NCI-H82 treated with DMSO at 0.1 percent for 48 hours (cell line): ENCODE results near the gene TXNDC11.

Experiments
- DNase-seq: peaks from one replicate; lab custom pipeline; 2025; ENCODE audit not compliant: unreplicated experiment; lab: John Stamatoyannopoulos, UW

The TXNDC11 gene

DNA sequence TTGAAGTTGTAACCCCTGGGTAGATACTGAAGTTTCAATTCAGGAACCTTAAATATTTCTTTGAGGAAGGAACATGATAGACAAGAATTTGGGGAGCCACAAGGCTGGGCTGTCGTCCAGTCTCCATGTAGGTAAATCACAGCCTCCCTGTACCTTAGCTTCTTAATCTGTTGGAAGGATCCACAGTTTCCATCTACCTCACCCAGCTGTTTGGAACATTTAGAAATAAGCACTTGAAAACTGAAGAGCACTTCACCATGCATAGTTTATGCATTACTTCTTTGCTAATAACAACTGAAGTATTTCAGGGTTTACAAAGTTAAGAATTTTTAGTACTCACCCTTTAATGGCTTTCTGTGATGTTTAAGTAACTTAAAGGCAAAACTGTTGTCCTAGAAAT, 17.2 kb downstream of the TXNDC11 start:
- DNase-seq: no peak

DNA sequence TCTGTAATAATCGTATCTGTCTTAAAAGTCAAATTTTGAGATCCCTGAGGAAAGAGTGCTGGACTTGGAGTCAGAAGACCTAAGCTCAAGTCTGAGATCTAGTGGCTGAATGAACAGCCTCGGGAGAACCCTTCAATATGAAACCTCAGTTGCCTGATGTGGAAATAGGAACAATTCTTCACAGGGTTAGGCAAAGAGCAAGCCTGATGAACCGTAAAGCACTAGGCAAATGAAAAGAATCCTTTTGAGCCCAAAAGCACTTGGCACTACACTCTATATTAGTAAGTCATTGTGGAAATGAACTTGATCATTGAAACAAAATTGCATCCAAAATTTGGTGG, 20.2 kb downstream of the TXNDC11 start:
- no peak for DNase-seq

DNA sequence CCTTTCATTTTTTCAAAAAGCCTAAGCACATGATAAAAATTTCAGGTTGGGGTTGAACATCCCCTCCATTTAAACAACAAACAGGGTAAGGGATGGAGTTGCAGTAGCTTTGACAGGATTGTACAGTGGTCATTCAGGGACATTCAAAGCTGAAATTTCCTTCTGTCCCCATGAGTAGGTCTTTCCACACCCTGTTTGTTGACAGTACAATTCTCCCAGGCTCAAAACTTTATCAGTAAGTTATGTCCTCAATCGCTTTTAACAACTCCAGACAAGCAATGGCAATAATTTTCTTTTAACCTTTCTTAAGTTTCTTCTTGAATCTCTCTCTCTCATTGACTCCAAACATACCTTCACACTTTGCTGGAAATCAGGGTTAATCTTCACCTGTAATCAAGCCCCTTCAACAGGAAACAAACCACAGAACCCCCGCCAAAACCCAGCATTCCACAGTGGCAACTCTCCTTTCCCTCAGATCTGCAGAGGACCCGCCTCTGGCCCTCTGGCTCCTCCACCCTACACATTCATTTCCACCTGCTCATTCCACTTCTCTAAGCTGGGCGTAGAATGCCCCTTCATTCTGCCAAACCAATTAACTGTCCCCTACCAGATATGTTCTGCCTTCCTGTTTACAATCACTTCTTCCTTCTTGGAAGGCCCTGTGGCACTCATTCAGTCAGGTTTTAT, 20.7 kb downstream of the TXNDC11 start:
- no peak for DNase-seq

DNA sequence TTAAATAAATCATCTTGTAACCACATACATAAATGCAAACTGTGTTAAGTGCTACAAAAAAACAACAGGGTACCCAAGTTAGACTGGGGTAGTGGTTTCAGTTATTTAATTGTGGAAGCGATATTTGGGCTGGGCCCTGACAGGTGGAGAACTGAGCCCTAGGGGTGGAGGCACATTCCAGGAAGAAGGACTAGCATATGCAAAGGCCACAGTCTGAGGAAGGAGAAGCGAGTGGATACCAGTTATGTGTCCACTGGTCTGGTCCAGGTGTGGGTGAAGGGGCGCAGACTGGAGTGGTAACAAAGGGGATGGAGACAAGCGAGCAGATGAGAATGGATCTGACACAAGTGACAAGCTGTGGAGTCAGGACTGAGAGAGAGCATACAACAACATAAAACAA, 22.9 kb downstream of the TXNDC11 start:
- DNase-seq: no peak

DNA sequence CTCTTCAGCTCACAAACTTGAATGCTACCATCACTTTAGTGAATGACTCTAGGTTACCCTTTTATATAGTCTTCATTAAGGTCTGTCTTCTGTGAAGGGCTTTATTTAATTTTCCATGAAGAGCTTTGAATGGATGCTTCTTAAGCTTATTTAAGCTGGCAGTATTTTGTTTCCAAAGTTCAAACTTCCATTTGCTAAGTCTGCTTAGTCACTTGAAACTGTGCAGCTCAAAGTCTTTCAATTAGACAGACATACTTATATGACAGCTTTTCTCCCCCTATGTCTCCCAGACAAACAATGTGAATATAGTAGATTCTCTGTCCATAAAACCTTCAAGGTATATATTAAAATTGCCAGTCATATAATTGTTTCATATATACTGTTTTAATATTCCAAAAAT, 23.5 kb downstream of the TXNDC11 start:
- no peak for DNase-seq

DNA sequence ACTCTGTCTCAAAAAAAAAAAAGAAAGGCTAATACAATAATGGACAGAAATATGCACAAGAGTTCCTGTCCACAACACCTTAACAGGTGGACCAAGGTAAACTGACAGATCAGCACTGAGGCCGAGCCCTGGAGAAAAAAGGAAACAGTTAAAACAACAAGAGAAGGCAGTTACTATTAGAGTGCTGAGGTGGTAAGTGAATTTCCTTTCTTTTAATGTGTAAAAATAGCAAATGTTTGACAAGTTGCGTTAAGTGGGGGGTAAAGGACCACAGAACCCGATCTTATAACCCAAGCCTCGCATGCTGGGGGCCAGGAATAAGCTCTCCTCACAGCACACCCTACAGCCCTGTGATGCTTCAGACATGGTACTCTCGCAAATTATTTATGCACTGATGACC, 24.8 kb downstream of the TXNDC11 start:
- DNase-seq: no peak

DNA sequence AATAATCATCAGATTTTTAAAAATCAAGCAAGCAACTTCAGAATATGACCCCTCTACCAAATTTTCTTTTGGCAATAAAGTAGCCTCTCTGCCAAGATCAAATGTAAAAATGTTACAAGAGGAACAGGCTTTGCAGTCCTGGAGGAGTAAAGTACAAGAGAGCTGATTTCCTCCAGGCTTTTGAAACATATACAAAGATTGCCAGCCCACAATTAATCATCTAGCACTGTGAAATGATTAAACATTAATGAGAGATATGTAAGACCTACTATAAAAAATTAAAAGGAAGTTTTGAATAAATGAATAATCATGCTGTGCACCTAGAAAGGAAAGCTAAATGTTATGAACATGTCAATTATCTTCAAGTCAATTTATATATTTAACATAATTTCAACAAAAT, 26.3 kb downstream of the TXNDC11 start:
- no peak for DNase-seq

DNA sequence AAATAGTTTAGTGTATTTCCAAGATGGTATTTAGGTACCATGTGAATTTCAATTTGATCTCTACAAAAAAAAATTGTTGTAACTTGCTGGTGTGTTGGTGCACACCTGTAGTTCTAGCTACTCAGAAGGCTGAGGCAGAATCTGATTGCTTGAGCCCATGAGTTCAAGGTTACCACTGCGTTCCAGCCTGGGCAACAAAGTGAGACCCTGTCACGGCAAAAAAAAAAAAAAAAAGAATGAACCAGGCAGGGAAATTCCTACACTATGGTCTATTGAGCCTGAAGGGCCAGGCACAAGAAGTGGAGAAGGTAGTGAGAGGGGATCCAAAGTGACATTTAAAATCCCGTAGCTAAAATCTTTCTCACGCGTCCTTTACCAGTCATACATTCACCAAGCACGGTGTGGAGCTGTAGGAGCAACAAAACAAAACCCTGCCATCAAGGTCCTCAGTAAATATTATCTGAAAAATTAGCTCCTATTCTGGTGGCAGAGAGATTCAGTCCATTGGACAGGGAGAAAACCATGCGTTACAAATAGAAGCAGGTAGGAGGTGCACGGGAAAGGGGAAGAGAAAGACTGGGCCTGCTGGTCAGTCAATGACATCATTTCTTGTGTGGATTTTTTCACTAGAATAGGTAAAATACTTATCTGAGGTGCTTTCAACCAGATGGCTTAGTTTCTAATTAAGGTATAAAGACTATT, 27.3 kb downstream of the TXNDC11 start:
- no peak for DNase-seq

DNA sequence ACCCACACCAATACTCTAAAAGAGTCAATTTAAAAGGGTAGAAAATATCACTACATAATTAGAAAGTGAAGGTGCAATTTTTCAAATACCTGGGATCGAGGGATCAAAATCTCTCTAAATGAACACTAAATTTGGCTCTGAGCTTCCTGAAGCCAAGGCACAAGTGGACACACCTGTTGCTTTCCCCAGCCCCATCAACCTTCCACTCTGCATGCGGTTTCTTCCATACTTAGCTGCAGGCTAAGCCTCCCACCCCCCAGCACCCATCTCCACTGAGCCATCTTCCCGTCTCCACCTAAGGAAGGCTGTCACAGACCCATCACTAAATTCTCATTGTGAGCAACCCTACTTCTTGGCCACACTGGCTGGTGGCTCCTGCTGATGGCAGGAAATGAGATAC, 30.5 kb downstream of the TXNDC11 start:
- DNase-seq: no peak

DNA sequence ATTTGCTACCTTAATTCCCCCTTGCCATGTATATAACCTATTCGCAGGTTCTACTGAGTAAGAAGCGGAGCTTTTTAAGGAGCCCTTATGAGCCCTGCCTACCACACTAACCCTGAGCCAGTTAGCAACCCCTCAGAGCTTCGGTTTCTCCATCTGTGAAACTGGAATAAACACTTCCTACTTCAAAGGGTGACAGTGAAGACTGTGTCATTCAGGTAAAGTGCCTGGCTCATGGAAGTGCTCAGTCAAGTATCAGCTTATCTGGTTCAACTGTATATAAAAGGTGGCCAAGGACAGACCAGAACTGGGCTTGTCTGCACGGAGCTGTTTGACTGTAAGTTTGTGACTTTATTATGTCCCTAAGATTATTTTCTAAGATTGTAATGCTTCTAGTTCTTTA, 31.0 kb downstream of the TXNDC11 start:
- no peak for DNase-seq

DNA sequence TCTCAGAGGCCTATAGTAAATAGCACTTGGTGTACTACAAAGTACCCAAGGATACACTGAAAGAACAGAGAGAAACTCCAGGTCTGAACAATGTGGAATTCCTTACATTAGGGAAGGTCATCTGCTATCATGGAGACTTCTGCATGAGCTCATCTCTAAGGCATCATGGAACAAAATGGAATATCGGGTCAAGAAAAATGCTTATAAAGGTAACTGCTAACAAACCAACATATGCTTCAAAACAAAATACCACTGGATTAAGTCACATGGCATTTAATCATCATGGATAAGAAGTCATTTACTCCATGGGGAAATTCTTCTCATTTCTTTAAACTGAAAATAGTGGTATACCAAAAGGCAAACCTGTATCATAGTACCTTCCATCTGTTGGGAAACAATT, 34.2 kb downstream of the TXNDC11 start:
- no peak for DNase-seq

DNA sequence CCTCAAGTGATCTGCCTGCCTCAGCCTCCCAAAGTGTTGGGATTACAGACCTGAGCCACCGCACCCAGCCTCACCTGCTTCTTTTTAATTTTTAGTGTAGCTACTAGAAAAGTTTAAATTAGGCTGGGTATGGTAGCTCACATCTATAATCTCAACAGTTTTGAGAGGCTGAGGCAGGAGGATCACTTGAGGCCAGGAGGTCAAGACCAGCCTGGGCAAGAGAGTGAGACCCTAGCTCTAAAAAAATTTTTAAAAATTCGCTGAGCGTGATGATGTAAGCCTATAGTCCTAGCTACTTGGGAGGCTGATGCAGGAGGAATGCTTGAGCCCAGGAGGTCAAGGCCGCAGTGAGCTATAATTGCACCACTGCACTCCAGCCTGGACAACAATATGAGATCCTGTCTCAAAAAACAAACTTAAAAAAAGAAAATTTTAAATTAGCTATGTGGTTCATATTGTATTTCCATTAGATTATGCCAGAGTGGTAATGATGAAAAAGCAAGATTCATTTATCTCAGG, 34.9 kb downstream of the TXNDC11 start:
- DNase-seq: no peak

DNA sequence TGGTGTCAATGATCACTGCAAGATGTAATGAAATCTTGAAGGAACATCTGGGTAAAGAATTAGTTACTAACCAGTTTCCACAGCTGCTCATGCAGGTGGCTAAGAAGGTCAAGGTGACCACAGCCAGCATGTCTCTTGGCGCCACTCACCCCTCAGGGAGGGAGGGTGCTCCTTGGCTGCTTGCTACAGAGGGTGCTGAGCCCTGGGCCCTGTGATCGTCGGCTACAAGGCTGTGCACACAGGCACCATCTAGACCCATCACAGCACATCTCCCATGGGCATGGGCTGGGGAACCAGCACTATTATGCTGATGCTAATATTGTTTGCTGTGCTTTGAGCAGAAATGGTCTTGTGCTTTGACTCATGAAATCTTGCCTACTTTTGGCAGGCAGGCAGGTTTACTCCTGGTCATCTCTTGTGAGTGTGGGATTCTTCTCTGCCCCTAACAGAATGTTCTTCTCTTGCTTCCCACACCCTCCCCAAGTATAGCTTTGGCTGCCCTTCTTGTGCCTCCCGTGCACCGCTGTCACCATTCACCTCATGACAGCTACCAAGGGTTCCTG, 36.4 kb downstream of the TXNDC11 start:
- no peak for DNase-seq

DNA sequence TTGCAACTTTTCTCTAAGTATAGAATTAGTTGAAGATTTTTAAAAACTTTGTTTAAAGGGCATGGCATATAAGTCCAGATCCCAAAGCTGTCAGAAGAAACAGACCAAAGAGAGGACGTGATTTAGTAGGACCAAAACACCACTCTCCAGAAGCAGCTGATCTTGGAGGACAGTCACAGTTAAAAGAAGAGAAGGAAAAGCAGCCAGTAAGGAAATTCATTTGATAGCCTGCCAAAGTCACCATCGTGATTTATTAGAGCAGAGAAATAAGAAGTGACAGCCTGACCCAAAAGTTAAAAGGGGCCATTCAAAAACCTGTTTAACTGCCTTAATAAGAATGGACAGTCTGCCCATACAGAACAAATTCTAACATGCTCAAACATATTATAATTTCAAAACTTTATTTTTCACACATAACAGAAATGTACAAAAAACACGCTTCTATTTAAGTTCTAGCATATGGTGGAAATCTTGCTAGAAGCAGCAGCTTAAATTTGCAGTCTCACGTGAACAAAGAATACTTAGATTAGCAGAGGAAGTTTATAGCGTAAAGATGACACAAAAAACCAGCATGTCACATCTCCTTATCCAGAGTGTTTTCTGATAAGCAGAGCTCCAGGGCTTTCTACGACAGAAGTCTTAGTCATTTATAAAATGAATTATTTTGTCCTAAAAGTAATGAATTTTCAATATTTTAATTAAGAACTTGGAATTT, 37.2 kb downstream of the TXNDC11 start:
- no peak for DNase-seq

DNA sequence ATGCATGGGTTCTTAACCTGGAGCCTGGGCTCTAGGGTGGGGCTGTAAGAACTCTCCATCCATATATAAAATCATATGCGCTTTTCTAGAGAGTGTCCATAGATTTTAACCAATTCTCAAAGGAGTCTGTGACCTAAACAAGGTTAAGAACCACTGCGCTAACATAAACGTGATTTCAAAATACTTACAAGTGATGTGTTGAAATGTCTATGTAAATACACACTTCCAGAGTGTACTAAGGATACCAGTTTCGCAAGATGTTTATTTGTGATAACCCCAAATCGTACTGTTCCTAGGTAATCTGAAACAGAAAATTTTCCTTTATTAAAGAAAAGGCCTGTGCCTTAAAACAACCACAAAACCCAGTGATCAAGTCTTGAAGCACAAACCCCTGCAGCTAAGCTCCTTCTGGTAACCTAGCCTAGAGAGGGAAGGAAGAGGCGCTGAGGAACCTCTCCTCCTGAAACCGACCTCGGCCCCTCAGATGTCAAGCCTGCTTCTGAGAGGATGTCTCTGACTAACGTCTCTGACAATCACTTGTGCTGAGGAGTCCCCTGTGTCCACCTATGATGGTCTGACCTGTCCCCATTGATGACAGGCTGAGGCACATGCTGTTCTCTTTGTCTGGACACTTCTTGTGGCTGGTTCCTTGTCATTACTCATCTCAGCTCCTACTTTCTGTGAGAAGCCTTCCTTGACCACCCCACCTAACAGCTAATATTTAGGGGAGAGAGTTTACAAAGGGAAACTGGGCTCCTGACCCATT, 42.2 kb downstream of the TXNDC11 start:
- no peak for DNase-seq

DNA sequence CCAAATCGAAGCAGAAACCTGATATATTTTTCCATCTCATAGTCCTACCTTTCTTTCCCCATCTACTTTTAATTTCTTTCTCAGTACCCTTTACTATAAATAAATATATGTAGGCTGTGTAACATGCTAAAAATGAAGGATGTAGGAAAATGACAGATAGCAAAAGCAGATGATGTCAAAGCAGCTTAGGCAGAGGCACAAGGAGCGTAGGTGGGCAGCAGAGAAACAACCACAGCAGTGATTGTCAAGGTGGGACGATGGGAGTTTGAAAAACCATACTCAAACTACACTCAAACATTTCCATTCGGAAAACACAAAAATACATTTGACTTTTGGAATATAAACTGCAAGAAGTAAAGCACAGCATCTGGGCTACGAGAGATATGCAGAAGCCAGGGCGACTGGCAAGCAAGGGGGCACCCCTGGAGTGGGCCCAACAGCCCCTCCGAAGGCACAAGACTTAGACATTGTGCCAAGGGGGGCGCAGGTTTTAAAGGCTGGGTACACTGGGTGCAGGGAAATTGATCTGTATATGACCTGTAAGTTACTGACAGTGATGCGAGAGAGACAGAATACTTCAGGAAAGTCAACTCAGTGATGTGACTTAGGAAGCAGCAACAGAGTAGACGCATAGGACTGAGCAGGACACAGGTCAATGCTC, 43.3 kb downstream of the TXNDC11 start:
- no peak for DNase-seq

DNA sequence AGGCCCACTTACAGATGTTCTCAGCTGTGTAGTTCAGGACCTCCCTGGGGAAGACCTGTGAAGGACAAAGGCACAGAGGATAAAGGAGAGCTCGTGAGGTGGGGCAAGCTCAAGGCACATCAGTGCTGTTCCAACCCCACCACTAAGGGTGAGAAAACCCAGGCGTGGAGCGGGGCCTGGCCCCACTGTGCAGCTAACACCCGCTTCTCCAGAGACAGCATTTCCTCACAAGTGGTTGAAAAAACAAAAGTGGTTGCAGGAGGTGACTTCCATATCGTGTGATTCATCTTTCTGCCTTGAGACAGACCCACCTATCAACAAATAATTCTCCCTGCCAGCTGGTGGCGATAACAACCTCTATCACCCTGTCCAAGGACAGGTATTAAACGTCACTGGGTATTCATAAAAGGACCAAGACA, 44.4 kb downstream of the TXNDC11 start:
- DNase-seq: no peak

DNA sequence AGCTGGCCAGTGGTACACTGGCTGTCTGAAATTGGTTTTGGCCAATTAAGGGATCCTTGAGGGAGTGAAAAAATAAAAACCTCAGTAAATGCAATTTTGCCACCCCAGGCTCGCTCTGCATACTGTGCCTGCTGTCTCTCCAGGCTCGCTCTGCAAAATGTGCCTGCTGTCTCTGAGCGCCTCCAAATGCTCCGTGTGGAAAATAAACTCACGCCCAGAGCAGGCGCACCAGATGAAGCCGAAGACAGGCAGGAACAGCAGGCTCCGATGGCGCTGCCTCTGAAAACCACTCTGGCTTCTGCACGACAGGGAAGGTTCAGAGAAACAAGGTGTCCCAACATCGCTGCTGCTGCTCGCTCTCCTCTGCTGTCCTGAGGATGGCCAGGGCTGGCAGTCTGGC, 45.3 kb downstream of the TXNDC11 start:
- DNase-seq: no peak

DNA sequence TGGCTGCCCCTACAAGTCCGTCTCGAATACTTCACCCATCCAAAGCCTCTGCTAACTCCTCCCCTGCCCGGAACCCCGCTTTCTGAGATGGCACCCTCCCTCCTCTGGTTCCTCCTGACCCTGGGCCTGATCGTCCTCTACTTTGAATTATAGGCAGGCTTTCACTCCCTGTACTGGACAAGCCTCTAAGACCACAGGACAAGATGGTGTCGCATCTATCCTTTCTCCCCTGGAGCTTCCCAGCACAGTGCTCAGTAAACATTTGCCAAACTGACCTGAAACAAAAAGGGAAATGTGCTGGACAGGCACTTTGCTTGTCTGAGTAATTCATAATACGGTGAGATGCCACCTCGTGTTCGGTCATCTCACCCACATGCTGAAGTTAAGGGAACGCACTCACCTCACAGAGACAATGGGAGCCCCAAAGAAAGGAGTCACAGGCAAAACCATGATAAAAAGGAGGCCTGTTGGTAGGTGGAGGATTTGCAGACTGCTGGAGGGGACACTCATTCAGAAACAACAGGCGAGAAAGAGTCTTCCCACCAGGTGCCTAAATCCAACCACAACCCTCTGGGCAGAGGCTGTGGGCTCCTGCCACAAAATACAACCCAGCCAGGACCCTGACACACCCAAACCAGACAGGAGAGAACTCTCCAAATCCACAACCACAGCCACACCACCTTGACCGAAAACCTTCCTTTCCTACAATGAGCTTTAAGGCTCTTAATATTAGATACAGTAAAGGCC, 46.2 kb downstream of the TXNDC11 start:
- DNase-seq: no peak

DNA sequence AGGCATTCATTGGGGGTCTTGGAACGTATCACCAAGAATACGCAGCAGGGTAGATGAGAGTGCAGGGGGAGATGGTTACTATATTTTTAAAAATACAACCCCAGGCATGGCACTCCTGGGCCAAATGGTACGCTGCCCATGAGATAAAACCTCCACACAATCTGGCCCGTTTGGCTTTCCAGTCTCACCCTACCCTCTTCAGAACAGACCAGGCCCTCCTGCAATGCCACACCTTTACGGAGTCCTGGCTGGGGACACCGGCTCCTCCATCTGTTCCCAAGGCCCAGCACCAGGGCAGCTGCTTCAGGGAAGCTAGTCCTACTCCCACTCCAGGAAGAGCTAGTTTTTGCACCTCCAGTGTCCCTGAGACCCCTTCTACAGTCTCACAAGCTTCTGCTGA, 50.0 kb downstream of the TXNDC11 start:
- DNase-seq: no peak
